Subcutaneous adipose tissue (tissue), 4 donors: Measurements from ENCODE around the gene SFSWAP. TPM values are rescaled to one million over a fixed set of nuclear protein-coding genes. Genes with fewer than 3 reads are reported as not detected.

Source experiments
- total RNA-seq, 4 donors: library from RNA; depleted of rRNA; stranded (reverse); fragments of >200 nt; gene quantifications; one replicate each; pipeline ENCODE4 v1.1.0, GENCODE V29; 2016
- TF ChIP-seq, protein P1 (sequence below): fragments of 450-650 bp; IDR thresholded peaks from one replicate; pipeline ENCODE4 v1.5.1; 2016; ENCODE audit warnings: low read depth, mild to moderate bottlenecking, control low read depth, antibody characterized with exemption, moderate library complexity

The SFSWAP gene
- total RNA-seq, 4 donors from 2014 or later, result 31.6 to 50.5 (median 42.0) TPM

DNA sequence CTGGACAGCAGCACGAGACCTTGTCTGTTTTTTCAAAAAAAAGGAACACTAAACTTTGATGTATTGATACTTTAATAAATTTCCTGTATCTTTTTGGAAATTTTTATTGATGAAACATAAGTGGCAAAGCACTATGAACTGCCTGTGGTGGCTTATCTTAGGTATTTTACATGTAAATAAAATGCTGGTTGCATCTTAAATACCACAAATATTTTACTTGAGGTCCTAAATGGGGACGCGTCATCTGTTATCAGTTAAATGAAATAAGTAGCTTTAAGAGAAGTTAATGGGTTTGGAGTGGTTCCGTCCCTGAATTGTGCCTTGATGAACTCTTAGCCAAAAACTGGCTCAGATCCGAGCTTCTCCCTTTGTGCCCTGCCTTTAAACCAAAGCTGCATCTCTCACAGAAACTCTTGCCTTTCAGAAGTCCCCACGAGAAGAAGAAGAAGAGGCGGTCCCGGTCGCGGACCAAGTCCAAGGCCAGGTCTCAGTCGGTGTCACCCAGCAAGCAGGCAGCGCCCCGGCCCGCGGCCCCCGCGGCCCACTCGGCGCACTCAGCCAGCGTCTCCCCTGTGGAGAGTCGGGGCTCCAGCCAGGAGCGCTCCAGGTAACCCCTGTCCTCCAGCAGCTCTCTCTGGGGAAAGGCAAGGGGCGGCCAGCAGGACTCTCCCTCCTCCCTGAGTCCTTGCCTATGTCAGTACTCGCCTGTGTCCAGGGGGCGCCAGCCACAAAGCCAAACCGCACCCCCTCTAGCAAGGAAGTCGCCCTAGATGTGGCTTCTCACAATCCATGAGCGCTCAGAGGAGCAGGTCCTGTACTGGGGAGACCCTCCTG, 86.1 kb downstream of the SFSWAP start:
- TF ChIP-seq, protein P1, sequence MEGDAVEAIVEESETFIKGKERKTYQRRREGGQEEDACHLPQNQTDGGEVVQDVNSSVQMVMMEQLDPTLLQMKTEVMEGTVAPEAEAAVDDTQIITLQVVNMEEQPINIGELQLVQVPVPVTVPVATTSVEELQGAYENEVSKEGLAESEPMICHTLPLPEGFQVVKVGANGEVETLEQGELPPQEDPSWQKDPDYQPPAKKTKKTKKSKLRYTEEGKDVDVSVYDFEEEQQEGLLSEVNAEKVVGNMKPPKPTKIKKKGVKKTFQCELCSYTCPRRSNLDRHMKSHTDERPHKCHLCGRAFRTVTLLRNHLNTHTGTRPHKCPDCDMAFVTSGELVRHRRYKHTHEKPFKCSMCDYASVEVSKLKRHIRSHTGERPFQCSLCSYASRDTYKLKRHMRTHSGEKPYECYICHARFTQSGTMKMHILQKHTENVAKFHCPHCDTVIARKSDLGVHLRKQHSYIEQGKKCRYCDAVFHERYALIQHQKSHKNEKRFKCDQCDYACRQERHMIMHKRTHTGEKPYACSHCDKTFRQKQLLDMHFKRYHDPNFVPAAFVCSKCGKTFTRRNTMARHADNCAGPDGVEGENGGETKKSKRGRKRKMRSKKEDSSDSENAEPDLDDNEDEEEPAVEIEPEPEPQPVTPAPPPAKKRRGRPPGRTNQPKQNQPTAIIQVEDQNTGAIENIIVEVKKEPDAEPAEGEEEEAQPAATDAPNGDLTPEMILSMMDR, result no peak

DNA sequence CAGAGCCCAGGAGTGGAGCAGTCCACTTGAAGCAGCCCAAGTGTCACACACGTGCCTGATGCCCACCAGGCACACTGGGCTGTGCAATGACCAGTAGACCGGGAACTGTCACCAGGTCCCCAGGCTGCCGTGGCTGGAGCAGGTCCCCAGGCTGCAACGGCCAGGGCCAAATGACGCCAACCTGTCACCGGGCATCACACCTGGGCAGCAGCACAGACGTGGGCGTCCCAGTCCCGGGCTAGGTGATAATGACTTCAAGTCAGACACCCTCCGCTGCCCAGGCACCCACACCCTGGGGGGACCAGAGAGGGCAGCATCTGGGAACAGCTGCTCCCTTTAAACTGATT, 86.7 kb downstream of the SFSWAP start:
- TF ChIP-seq, protein P1, result no peak

DNA sequence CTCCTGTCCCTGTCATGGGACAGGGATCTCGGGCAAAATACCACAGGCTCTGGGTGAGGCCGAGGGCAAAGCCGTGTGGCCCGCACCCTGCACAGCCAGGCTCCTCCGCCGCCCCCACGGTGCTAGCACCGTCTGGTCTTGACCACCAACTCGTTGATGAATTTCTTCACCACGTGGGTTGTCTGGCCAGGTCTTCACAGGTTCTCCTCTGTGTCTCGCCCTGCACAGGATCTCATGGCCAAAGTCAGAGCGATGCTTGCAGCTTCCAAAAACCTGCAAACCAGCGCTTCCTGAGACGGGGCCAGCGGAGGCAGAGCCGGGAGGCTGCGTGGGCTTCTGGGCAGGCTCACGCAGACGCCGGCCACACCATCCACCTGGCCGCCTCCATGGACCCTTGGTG, 88.3 kb downstream of the SFSWAP start:
- TF ChIP-seq, protein P1, result no peak

DNA sequence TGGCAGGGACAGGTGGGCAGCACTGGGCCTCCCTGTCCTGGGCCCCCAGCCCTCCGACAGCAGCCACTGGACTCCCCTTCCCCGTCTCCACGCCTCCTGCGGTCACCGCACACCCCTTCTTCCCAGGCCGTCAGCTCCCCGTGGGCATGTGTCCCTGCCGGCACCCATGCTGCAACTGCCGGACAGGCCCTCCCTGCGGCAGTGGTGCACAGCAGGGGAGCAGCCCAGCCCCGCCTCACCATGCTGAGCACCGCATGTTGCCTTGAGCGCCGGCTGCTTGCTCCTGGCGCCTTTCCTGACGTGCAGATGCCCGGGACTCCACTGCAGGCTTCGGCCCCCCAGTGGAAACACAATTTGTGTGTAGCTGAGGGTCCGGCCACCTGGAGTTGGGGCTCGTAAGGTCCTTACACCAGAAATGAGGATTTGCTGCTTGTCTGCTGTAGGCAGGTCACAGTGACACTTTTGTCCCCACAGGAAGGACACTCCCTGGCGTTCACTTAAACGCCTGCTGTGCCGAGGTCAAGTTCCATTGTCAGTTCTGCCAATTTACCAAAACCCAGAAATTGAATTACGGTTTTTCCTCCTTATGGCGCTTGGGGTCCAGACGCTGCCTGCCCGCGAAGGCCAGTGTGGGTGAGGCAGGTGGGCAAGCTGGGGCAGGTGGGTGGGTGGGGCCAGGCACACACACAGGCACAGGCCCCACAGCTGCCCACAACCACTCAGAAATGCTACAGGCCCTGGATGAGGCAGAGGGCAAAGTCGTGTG, 89.1 kb downstream of the SFSWAP start:
- TF ChIP-seq, protein P1, result no peak

DNA sequence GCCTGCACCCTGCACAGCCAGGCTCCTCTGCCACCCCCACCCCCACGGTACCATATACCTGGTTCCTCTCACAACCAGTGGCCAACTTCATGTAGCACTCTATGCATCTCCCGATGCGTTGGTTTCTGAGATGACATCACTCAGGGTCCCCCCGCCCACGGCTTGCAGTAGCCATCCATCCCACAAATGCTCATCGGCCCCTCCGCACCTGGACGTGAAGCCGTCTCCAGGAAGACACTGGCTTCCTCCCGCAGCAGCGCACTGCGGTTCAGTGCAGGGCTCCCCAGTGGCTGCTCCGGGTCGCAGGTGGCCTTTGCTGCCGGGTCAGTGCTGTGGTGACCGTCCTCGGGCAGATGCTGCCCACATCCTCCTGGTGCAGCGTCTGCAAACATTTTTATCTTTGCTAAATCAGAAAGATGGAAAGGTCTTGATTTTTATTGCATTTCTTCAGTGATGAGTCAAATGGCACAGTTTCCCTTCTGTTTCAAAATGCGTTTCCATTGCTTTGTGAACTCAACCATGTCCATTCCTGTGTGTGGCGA, 89.8 kb downstream of the SFSWAP start:
- TF ChIP-seq, protein P1, result no peak

DNA sequence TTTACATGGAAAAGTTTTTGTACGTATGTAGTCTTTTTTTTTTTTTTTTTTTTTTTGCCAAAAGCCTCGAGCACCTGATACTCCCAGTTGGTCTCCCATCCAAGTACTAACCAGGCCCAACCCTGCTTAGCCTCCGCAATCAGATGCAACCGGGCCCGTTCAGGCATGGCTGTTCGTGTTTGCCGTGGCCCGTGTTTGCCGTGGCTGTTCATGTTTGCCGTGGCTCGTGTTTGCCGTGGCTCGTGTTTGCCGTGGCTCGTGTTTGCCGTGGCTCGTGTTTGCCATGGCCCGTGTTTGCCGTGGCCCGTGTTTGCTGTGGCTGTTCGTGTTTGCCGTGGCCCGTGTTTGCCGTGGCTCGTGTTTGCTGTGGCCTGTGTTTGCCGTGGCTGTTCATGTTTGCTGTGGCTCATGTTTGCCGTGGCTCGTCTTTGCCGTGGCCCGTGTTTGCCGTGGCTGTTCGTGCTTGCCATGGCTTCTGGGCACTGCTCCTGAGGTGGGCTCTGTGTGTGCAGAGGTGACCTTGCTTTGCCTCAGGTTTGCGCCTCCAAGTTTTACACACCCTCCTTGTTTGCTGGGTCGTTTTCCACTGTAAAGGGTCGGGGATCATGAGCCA, 90.5 kb downstream of the SFSWAP start:
- TF ChIP-seq, protein P1, result no peak
